ENCODE measurements around the gene DGKQ.

DGKQ gene, protein sequence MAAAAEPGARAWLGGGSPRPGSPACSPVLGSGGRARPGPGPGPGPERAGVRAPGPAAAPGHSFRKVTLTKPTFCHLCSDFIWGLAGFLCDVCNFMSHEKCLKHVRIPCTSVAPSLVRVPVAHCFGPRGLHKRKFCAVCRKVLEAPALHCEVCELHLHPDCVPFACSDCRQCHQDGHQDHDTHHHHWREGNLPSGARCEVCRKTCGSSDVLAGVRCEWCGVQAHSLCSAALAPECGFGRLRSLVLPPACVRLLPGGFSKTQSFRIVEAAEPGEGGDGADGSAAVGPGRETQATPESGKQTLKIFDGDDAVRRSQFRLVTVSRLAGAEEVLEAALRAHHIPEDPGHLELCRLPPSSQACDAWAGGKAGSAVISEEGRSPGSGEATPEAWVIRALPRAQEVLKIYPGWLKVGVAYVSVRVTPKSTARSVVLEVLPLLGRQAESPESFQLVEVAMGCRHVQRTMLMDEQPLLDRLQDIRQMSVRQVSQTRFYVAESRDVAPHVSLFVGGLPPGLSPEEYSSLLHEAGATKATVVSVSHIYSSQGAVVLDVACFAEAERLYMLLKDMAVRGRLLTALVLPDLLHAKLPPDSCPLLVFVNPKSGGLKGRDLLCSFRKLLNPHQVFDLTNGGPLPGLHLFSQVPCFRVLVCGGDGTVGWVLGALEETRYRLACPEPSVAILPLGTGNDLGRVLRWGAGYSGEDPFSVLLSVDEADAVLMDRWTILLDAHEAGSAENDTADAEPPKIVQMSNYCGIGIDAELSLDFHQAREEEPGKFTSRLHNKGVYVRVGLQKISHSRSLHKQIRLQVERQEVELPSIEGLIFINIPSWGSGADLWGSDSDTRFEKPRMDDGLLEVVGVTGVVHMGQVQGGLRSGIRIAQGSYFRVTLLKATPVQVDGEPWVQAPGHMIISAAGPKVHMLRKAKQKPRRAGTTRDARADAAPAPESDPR

DNA sequence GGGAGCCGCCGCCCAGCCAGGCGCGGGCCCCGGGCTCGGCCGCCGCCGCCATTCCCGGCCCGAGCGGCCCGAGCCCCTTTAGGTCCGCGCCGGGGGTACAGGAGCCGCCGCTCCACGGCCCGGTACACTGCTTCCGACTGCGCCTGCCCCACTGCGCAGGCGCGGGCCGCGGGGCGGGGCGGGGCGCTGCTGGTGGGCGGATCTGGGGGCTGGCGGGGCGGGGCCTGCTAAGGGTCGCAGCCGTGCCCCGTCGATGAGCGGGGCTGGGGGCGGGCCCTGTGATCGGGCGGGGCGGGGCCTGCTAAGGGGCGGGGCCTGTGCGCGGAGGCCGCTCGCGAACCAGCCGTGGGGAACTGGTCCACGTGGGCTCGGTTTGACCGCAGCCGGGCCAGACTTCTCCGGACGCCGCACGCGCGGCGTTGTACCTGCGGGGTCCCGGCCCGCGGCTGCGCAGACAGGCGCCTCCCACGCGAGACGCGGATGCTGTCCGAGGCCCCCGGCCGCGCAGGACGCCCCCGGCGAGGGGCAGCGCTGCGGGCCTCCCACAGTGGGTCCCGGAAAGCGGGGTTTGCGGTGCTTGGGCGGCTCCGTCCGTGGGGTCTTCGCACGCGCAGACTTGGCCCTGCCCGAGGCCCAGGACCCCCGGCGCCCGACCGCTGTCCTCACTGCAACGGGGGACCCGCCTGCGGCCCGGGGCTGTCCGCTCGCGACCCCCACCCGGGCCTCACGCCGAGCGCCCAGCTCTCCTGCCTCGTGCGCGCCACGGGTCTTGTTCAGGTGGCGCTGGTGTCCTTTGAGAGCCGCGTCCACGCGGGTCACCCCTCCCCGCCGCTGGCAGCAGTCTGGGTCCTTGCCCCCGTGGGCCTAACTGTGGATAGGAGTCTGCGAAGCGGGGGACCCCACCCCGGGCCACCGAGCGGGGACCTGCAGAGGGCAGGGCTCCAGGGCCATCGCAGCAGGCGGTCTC lies at the start of gene DGKQ:
DGKQ (minus strand) TSS at position 139 of the 967 bp plus-strand sequence; CDS start at position 52, 87 bp downstream.
- no peak for FAIRE-seq

GRCh38 chr4:1022739-1023066 lies 49.3 kb upstream of the DGKQ start:
- no peak for FAIRE-seq

DNA sequence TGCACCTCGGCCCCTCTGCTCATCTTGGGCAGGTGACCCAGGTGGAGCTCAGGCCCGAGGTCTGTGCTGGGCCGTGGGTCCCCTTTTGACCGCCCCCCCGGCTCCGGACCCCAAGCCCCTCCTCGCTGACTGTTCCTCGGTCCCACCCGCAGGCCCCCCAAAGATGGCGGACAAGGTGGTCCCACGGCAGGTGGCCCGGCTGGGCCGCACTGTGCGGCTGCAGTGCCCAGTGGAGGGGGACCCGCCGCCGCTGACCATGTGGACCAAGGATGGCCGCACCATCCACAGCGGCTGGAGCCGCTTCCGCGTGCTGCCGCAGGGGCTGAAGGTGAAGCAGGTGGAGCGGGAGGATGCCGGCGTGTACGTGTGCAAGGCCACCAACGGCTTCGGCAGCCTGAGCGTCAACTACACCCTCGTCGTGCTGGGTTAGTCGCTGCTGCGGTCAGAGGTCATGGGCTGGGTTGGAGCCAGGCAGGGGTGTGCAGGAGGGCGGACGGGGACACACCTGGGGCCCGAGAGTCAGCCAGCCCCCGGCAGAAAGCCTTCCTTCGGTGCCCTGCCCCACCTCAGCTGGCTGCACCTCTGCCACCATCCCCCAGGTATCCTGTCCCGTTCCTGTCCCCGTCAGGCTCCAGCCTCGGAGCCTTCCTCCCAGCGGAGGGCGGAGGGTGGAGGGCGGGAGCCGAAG lies 48.8 kb upstream of the DGKQ start:
- no peak for FAIRE-seq

GRCh38 chr4:1021386-1022050 lies 48.1 kb upstream of the DGKQ start:
- no peak for FAIRE-seq

- FAIRE-seq, result no peak
Measured at GRCh38 chr4:1019729-1020470, 46.5 kb upstream of the DGKQ start.

DNA sequence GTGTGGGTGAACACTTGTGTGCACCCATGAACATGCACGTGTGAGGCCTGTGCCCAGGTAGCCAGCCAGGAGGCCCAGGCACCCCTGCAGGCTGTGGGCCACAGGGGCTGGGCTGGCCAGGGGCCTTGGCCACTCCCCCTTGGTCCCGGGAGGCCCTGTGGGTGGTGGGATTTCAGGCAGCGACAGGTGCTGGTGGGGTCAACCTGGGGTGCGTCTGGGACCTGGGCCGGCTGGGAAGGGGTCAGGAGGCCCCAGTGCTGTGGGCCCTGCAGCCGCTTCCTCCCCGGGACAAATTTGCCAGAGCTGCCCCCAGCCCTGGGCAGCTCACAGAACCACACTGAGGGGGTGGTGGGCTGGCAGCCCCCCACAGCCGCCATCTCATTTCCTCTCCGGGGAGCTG lies 46.0 kb upstream of the DGKQ start:
- no peak for FAIRE-seq

- FAIRE-seq, result no peak
Measured at GRCh38 chr4:1018147-1019020, 45.0 kb upstream of the DGKQ start.

GRCh38 chr4:1017706-1018105 lies 44.3 kb upstream of the DGKQ start:
- FAIRE-seq, result no peak

- no peak for FAIRE-seq
Measured at GRCh38 chr4:1017211-1017610, 43.8 kb upstream of the DGKQ start.

GRCh38 chr4:1015746-1016145 lies 42.4 kb upstream of the DGKQ start:
- FAIRE-seq, result no peak

GRCh38 chr4:1015179-1015578 lies 41.8 kb upstream of the DGKQ start:
- FAIRE-seq, result no peak

- FAIRE-seq, result no peak
Measured at GRCh38 chr4:1014291-1015167, 41.2 kb upstream of the DGKQ start.

DNA sequence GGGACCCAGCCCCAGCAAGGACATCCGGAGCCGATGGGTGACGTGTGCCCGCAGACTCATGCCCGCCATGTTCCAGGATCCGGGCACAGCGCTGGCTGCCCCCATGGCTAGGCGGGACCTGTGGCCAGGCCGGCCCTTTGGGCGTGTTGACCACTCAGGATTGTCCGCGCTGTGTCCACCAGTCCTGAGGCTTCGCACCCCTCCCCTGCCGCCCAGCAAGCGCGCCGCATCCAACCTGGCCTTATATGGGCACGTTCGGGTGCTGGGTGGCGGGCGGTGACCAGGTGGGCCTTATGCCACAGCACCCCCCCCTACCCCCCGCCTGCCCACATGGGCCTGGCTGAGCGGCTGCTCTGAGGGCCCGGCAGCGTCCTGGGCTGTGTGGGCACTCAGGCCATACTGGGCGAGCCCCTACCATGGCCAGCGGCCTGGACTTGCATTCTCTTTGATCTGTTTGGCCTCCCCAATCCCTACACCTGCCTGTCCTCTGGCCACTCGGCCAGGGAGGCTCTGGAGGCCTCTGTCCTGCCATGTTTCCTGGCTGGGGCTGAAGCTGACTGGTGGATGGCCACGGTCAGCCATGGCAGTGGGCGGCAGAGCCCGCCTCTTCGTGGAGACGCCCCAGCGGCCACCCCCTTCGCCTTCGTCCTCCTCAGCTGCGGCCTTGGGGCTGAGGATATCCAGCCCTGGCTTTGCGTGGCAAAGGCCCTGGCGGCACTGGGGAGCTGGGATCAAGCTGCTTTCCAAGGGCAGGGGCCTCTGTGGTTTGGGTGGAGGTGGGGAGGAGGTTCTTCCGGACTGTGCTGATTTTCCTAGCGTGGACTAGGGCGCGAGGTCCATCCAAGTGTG lies 40.1 kb upstream of the DGKQ start:
- FAIRE-seq, result no peak

GRCh38 chr4:1012034-1012739 lies 38.8 kb upstream of the DGKQ start:
- FAIRE-seq, result no peak

DNA sequence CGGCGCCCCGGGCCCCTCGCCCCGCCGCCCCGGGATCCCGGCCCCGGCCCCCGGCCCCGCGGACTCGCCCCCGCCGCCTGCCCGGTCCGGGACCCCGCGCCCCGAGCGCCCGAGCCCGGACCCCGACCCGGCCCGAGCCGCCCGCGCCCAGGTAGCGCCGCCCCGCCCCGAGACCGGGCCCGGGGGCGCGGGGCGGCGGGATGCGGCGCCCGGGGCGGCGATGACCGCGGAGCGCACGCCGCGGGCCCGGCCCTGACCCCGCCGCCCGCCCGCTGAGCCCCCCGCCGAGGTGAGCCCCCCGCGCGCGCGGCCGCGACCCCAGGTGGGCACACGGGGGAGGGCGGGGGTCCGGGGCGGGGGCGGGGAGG lies 38.3 kb upstream of the DGKQ start:
- FAIRE-seq, result no peak

DNA sequence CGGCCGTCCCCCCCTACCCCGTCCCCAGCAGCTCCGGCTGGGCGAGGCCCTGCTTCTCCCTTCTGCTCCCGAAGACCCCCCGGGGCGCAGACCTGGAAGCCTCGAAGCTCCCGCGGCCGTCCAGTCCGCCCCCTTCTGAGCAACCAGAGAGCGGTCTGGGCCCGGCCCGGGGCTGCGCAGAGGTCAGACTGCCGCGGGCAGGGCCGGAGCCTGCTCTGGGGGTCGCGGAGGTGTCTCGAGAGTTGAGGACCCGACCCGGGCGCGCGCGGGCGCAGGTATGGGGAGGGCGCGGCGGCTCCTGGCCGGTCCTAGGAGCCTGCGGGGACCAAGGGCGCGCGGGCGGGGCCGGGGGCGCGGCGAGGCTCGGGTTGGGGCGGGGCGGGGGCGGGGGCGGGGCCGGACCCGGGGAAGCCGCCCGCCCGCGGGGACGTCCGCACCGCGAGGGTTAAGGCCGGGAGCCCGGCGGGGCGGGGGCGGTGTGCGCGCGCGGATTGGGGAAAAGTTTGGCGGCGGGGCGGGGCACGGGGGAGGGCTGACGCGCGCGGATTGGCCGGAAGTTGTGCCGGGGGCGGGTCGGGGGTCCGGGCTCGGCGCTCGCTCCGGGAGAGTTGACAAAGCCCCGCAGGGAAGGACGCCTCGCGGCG lies 37.8 kb upstream of the DGKQ start, which contains the start of gene FGFRL1:
FGFRL1 (plus strand) TSS at position 605 of the 644 bp plus-strand sequence. CDS start 860 bp downstream, outside the sequence.
- FAIRE-seq, result no peak

Data from colon (tissue), 2 donors.